ENCODE data around the gene ROBO2.

- TF ChIP-seq EZH2 (IDR thresholded peaks at IDR 0.05; ENCODE audit: borderline replicate concordance, low read length) = no peak
- TF ChIP-seq, protein P1, sequence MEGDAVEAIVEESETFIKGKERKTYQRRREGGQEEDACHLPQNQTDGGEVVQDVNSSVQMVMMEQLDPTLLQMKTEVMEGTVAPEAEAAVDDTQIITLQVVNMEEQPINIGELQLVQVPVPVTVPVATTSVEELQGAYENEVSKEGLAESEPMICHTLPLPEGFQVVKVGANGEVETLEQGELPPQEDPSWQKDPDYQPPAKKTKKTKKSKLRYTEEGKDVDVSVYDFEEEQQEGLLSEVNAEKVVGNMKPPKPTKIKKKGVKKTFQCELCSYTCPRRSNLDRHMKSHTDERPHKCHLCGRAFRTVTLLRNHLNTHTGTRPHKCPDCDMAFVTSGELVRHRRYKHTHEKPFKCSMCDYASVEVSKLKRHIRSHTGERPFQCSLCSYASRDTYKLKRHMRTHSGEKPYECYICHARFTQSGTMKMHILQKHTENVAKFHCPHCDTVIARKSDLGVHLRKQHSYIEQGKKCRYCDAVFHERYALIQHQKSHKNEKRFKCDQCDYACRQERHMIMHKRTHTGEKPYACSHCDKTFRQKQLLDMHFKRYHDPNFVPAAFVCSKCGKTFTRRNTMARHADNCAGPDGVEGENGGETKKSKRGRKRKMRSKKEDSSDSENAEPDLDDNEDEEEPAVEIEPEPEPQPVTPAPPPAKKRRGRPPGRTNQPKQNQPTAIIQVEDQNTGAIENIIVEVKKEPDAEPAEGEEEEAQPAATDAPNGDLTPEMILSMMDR (conservative IDR thresholded peaks at IDR 0.05 in 1 of 2, IDR thresholded peaks at IDR 0.05 in 1 of 2; ENCODE audit: extremely low read depth in 1 of 2, insufficient read depth in 1 of 2, low read depth in 1 of 2, low read length in 2 of 2) = no peak
These were observed 302.1 kb downstream of the ROBO2 start for GRCh38 chr3:77342027-77342426.
